Trophoblast cell (in vitro differentiated cells and primary cell): Measurements from ENCODE around the gene NSG1.

Experiments
- DNase-seq, 2 donors: peaks; one replicate each; pipeline ENCODE4 v3.0.0-alpha.2; 2016
- H2AFZ ChIP-seq: 2 replicates; pipeline ENCODE4 v1.6.1; 2013; ENCODE audit warnings: low read length, moderate library complexity, mild to moderate bottlenecking; ENCODE audit not compliant: insufficient read depth, poor library complexity
- H2AK5ac ChIP-seq: 2 replicates; pipeline ENCODE4 v1.6.1; 2013; ENCODE audit warnings: mild to moderate bottlenecking, low read length
- H2BK120ac ChIP-seq: 2 replicates; pipeline ENCODE4 v1.6.1; 2013; ENCODE audit warnings: low read length, mild to moderate bottlenecking, moderate library complexity; ENCODE audit not compliant: insufficient read depth, poor library complexity
- H2BK12ac ChIP-seq: 2 replicates; pipeline ENCODE4 v1.6.1; 2013; ENCODE audit warnings: mild to moderate bottlenecking, low read length, moderate library complexity
- H2BK5ac ChIP-seq: 2 replicates; pipeline ENCODE4 v1.6.1; 2013; ENCODE audit warnings: low read length, low read depth, moderate library complexity, mild to moderate bottlenecking; ENCODE audit not compliant: poor library complexity
- H3K14ac ChIP-seq: 2 replicates; pipeline ENCODE4 v1.6.1; 2013; ENCODE audit warnings: mild to moderate bottlenecking, low read length
- H3K18ac ChIP-seq: 2 replicates; pipeline ENCODE4 v1.6.1; 2013; ENCODE audit warnings: mild to moderate bottlenecking, low read length
- H3K23ac ChIP-seq: 2 replicates; pipeline ENCODE4 v1.6.1; 2013; ENCODE audit warnings: low read length
- H3K27ac ChIP-seq: 2 replicates; pipeline ENCODE4 v1.5.1; 2013; ENCODE audit warnings: low read depth, mild to moderate bottlenecking, inconsistent platforms, low read length, moderate library complexity
- H3K27me3 ChIP-seq: 2 replicates; pipeline ENCODE4 v1.6.1; 2013; ENCODE audit warnings: inconsistent platforms, mild to moderate bottlenecking, low read length, moderate library complexity; ENCODE audit not compliant: insufficient read depth
- H3K36me3 ChIP-seq, 2 experiments: 1 replicate in 1 of 2; 2 replicates in 1 of 2; pipeline ENCODE4 v1.6.1; 2013; ENCODE audit warnings: low read length in 2 of 2, mild to moderate bottlenecking in 2 of 2, moderate library complexity in 1 of 2; ENCODE audit not compliant: insufficient read depth in 2 of 2, control insufficient read depth in 1 of 2
- H3K4ac ChIP-seq: 2 replicates; pipeline ENCODE4 v1.6.1; 2013; ENCODE audit warnings: low read depth, mild to moderate bottlenecking, low read length, moderate library complexity
- H3K4me1 ChIP-seq, 2 experiments: 1 replicate in 1 of 2; 2 replicates in 1 of 2; pipeline ENCODE4 v1.6.1; 2013; ENCODE audit warnings: low read length in 2 of 2, mild to moderate bottlenecking in 2 of 2, moderate library complexity in 1 of 2; ENCODE audit not compliant: insufficient read depth in 2 of 2, control insufficient read depth in 1 of 2
- H3K4me2 ChIP-seq: 2 replicates; pipeline ENCODE4 v1.6.1; 2013; ENCODE audit warnings: inconsistent platforms, mild to moderate bottlenecking, low read length, moderate library complexity
- H3K4me3 ChIP-seq: 2 replicates; pipeline ENCODE4 v1.5.1; 2013; ENCODE audit warnings: mild to moderate bottlenecking, low read depth, low read length, inconsistent platforms
- H3K79me1 ChIP-seq: one replicate; pipeline ENCODE4 v1.6.1; 2013; ENCODE audit warnings: low read length
- H3K79me2 ChIP-seq: 2 replicates; pipeline ENCODE4 v1.6.1; 2013; ENCODE audit warnings: low read length, mild to moderate bottlenecking; ENCODE audit not compliant: control insufficient read depth, insufficient read depth, poor library complexity
- H3K9ac ChIP-seq: 2 replicates; pipeline ENCODE4 v1.6.1; 2013; ENCODE audit warnings: mild to moderate bottlenecking, low read length
- H3K9me3 ChIP-seq: 2 replicates; pipeline ENCODE4 v1.6.1; 2013; ENCODE audit warnings: low read depth, mild to moderate bottlenecking, control low read depth, inconsistent platforms, low read length; ENCODE audit not compliant: insufficient read depth
- H4K12ac ChIP-seq: 2 replicates; pipeline ENCODE4 v1.6.1; 2013; ENCODE audit warnings: low read depth, mild to moderate bottlenecking, low read length, moderate library complexity
- H4K8ac ChIP-seq: 2 replicates; pipeline ENCODE4 v1.6.1; 2013; ENCODE audit warnings: low read depth, mild to moderate bottlenecking, low read length, moderate library complexity
- H4K91ac ChIP-seq: one replicate; pipeline ENCODE4 v1.6.1; 2013; ENCODE audit warnings: low read depth, mild to moderate bottlenecking, low read length, moderate library complexity
- WGBS: extraction: QIAGEN DNeasy Blood & Tissue Kit; methylation state at CpG from one replicate; pipeline ENCODE4 v1.1.7; 2013; ENCODE audit warnings: missing lambda C conversion rate; ENCODE audit not compliant: insufficient read length, insufficient coverage; ENCODE audit errors: extremely low coverage; 5-methylcytosine and 5-hydroxymethylcytosine counted together

The NSG1 gene

DNA sequence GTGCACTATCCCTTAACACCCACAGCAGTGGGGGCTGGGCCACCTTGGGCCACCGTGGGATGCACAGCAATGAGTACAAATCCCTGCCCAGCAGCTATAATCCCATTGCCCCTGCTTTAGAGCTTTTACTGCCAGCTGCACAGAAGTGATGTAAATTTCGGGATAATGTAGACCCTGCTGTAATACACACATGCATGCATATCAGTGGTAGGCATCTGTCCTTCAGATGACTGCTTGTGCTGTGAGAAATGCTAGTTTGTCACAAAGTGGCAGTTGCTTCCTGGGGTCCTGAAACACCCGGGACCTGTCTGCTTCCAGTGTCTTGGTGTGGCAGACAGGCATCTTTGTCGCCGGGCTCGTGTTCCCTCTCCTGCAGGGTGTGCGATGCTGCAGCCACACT, 14.1 kb downstream of the NSG1 start:
- Histone ChIP-seq H4K91ac (no peak overlapping the region), H2AFZ (no peak overlapping the region), H3K9ac (no peak overlapping the region), H3K4ac (no peak overlapping the region), H3K18ac (no peak overlapping the region), H2BK120ac (no peak overlapping the region), H3K14ac (no peak overlapping the region), H3K4me1 (peaks cover 0 to 4% of the 10 kb centered on the region in 2 experiments), H3K27ac (no peak overlapping the region), H3K4me3 (no peak overlapping the region), H3K79me1 (no peaks in the 10 kb centered on the region), H2AK5ac (no peak overlapping the region), H2BK12ac (no peak overlapping the region), H4K12ac (no peak overlapping the region), H4K8ac (no peak overlapping the region), H3K23ac (no peak overlapping the region), H3K4me2 (no peak overlapping the region), H3K79me2 (no peaks in the 10 kb centered on the region), H2BK5ac (no peak overlapping the region), H3K9me3 (no peaks in the 10 kb centered on the region), H3K36me3 (peaks cover 15 to 17% of the 10 kb centered on the region in 2 experiments), H3K27me3 (no peaks in the 10 kb centered on the region)
- no peak for DNase-seq
- WGBS, result no CpG with 5 or more reads among the region's 7 CpGs

DNA sequence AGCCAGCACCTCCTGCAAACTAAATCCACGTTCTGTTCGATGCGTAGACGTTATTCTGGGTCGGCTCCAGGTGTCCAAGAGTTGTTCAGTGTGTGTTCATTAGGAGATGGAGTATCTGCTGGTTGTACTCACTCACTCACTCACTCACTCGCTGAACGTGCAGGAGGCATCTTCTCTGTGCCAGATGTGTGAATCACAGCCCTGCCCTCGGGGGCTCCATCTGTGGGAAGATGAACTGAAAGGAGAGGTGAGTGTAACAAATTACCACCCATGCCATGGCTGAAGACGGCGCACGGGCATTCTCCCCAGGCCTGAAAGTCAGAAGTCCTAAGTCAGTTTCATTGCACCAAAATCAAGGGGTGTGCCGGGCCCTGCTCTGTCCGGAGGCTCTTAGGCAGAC, 16.1 kb downstream of the NSG1 start:
- peaks cover 0 to 7% of the 10 kb centered on the region in 2 experiments for H3K4me1 ChIP-seq
- no peak overlapping the region for H2AFZ ChIP-seq
- no peak overlapping the region for H4K12ac ChIP-seq
- no peak overlapping the region for H3K9ac ChIP-seq
- no peak overlapping the region for H3K27ac ChIP-seq
- no peak overlapping the region for H2BK12ac ChIP-seq
- DNase-seq, result peak in 1 of 2 donors; percentile 18
- no peaks in the 10 kb centered on the region for H3K79me2 ChIP-seq
- H2AK5ac ChIP-seq, result no peak overlapping the region
- H3K4me3 ChIP-seq, result no peak overlapping the region
- WGBS, result no CpG with 5 or more reads among the region's 13 CpGs
- no peaks in the 10 kb centered on the region for H3K9me3 ChIP-seq
- H3K18ac ChIP-seq, result no peak overlapping the region
- no peaks in the 10 kb centered on the region for H3K27me3 ChIP-seq
- peaks cover 10 to 11% of the 10 kb centered on the region in 2 experiments for H3K36me3 ChIP-seq
- H3K79me1 ChIP-seq, result no peaks in the 10 kb centered on the region
- no peak overlapping the region for H3K23ac ChIP-seq
- no peak overlapping the region for H2BK5ac ChIP-seq
- no peak overlapping the region for H3K4me2 ChIP-seq
- H2BK120ac ChIP-seq, result no peak overlapping the region
- no peak overlapping the region for H3K4ac ChIP-seq
- no peak overlapping the region for H3K14ac ChIP-seq
- H4K91ac ChIP-seq, result no peak overlapping the region
- H4K8ac ChIP-seq, result no peak overlapping the region

DNA sequence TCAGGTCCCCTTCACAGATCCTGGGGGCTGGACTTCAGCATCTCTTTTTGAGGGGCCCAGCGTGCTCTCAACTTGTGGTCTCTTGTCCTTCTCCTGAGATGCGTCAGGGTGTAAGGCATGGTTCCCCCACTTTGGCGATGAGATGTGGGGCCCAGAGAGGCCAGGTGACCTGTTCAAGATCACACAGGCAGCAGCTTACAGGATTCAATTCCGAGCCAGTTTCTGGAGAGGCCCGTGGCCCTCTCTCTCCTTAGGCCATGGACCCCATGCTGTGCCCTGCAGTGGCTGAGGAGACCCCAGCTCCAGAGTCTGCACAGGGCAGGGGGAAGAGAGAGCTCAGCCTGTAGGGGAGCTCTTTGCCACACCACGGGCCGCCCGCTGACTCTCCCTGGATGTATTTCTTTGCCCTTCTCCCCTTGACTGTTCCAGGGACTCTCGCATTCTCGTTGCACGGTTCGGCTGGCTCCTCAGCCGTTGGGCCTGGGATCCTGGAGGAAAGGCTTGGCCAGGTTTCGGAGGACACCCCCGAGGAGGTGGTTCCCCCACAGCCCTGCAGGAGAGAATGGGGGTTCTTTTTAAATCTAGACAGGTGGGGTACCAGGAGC, 18.6 kb downstream of the NSG1 start:
- peaks cover 22 to 23% of the 10 kb centered on the region in 2 experiments for H3K36me3 ChIP-seq
- no peak overlapping the region for H3K9ac ChIP-seq
- H3K4ac ChIP-seq, result no peak overlapping the region
- no peak overlapping the region for H4K12ac ChIP-seq
- no CpG with 5 or more reads among the region's 15 CpGs for WGBS
- H3K14ac ChIP-seq, result no peak overlapping the region
- H4K91ac ChIP-seq, result no peak overlapping the region
- H3K27ac ChIP-seq, result no peak overlapping the region
- H2BK120ac ChIP-seq, result no peak overlapping the region
- no peak overlapping the region for H2AFZ ChIP-seq
- no peak overlapping the region for H3K4me3 ChIP-seq
- H3K4me1 ChIP-seq, result peaks cover 0 to 7% of the 10 kb centered on the region in 2 experiments
- H3K23ac ChIP-seq, result no peak overlapping the region
- H3K9me3 ChIP-seq, result no peaks in the 10 kb centered on the region
- H4K8ac ChIP-seq, result no peak overlapping the region
- H2BK5ac ChIP-seq, result no peak overlapping the region
- no peak overlapping the region for H3K18ac ChIP-seq
- H3K4me2 ChIP-seq, result no peak overlapping the region
- no peak for DNase-seq
- H3K27me3 ChIP-seq, result no peaks in the 10 kb centered on the region
- no peak overlapping the region for H2AK5ac ChIP-seq
- no peak overlapping the region for H2BK12ac ChIP-seq
- H3K79me2 ChIP-seq, result no peaks in the 10 kb centered on the region
- no peaks in the 10 kb centered on the region for H3K79me1 ChIP-seq

- Histone ChIP-seq H3K4me3 (no peak overlapping the region), H3K9me3 (no peaks in the 10 kb centered on the region), H3K27me3 (no peaks in the 10 kb centered on the region), H3K4ac (no peak overlapping the region), H2BK5ac (no peak overlapping the region), H3K4me1 (peaks cover 0 to 7% of the 10 kb centered on the region in 2 experiments), H3K79me1 (no peaks in the 10 kb centered on the region), H3K4me2 (no peak overlapping the region), H4K8ac (no peak overlapping the region), H4K91ac (no peak overlapping the region), H3K9ac (no peak overlapping the region), H3K18ac (no peak overlapping the region), H3K79me2 (no peaks in the 10 kb centered on the region), H2BK12ac (no peak overlapping the region), H3K36me3 (peaks cover 23 to 24% of the 10 kb centered on the region in 2 experiments), H2BK120ac (no peak overlapping the region), H2AK5ac (peak overlapping the region; percentile 15), H2AFZ (no peak overlapping the region), H3K23ac (no peak overlapping the region), H3K27ac (no peak overlapping the region), H4K12ac (no peak overlapping the region), H3K14ac (no peak overlapping the region)
- no CpG with 5 or more reads among the region's 28 CpGs for WGBS
- DNase-seq, result no peak
Observed at GRCh38 chr4:4406455-4407298, 19.8 kb downstream of the NSG1 start.
